Fibroblast of lung (primary cell): Measurements from ENCODE around the gene RAPGEF4. TPM values are rescaled to one million over a fixed set of nuclear protein-coding genes. Genes with fewer than 3 reads are reported as not detected.

ENCODE experiments used
- DNase-seq, 2 donors: peaks; one replicate each; pipeline versions ENCODE4 v3.0.0 to v3.0.0-alpha.2; 2010; ENCODE audit warnings: low read depth in 2 of 2
- H2AFZ ChIP-seq: 2 replicates; pipeline ENCODE4 v1.5.1; 2012; ENCODE audit warnings: low read length, control low read depth, inconsistent platforms
- H3K27ac ChIP-seq: 2 replicates; pipeline ENCODE4 v1.5.1; 2011; ENCODE audit warnings: low read length, control low read depth; ENCODE audit not compliant: insufficient read depth
- H3K27me3 ChIP-seq: 2 replicates; pipeline ENCODE4 v1.5.1; 2011; ENCODE audit warnings: mild to moderate bottlenecking, low read length; ENCODE audit not compliant: control insufficient read depth, insufficient read depth
- H3K36me3 ChIP-seq: 2 replicates; pipeline ENCODE4 v1.5.1; 2011; ENCODE audit warnings: low read length; ENCODE audit not compliant: control insufficient read depth, insufficient read depth
- H3K4me1 ChIP-seq: 2 replicates; pipeline ENCODE4 v1.5.1; 2011; ENCODE audit warnings: low read length; ENCODE audit not compliant: control insufficient read depth, insufficient read depth; ENCODE audit errors: extremely low read depth
- H3K4me2 ChIP-seq: 2 replicates; pipeline ENCODE4 v1.5.1; 2011; ENCODE audit warnings: low read length, control low read depth; ENCODE audit not compliant: insufficient read depth; ENCODE audit errors: extremely low read depth
- H3K4me3 ChIP-seq, 4 experiments: fragments of 200-600 bp in 1 of 4; sonication (generic) in 1 of 4; replicated peaks in 1 of 4; 2 replicates each; pipeline ENCODE4 v1.5.1; 2011 to 2016; ENCODE audit warnings: low read length in 4 of 4, low read depth in 3 of 4, mild to moderate bottlenecking in 3 of 4, control low read depth in 2 of 4, inconsistent platforms in 1 of 4, mixed read lengths in 1 of 4; ENCODE audit not compliant: insufficient read depth in 1 of 4; ENCODE audit errors: control extremely low read depth in 1 of 4
- H3K79me2 ChIP-seq: 2 replicates; pipeline ENCODE4 v1.5.1; 2012; ENCODE audit warnings: mild to moderate bottlenecking, low read length, inconsistent platforms; ENCODE audit not compliant: control insufficient read depth, insufficient read depth
- H3K9ac ChIP-seq: 2 replicates; pipeline ENCODE4 v1.5.1; 2011; ENCODE audit warnings: mild to moderate bottlenecking, low read length, control low read depth; ENCODE audit not compliant: insufficient read depth
- H3K9me3 ChIP-seq: 2 replicates; pipeline ENCODE4 v1.5.1; 2012; ENCODE audit warnings: low read depth, low read length; ENCODE audit not compliant: control insufficient read depth, insufficient read depth
- H4K20me1 ChIP-seq: 2 replicates; pipeline ENCODE4 v1.5.1; 2011; ENCODE audit warnings: low read length; ENCODE audit not compliant: control insufficient read depth, insufficient read depth; ENCODE audit errors: extremely low read depth
- EZH2 ChIP-seq: IDR thresholded peaks from 2 replicates; pipeline ENCODE4 v1.5.1; 2012; ENCODE audit warnings: low read length, control low read depth, mild to moderate bottlenecking; ENCODE audit errors: missing control alignments
- polyA plus RNA-seq, 2 donors: library from polyadenylated mRNA; depleted of rRNA in 1 of 2; stranded (reverse) in 1 of 2; unstranded in 1 of 2; fragments of >200 nt; gene quantifications; 2 replicates each; pipeline ENCODE4 v1.2.1, GENCODE V29; 2011 to 2012; ENCODE audit warnings: missing spikeins in 1 of 2
- total RNA-seq: library from RNA; depleted of rRNA; stranded (reverse); fragments of >200 nt; gene quantifications from 2 replicates; pipeline ENCODE4 v1.2.1, GENCODE V29; 2014
- TF ChIP-seq, protein P1 (sequence below), 2 donors: IDR thresholded peaks in 1 of 2; conservative IDR thresholded peaks in 1 of 2; 1 replicate in 1 of 2; 2 replicates in 1 of 2; pipeline ENCODE4 v1.5.1; 2011 to 2012; ENCODE audit warnings: low read length in 2 of 2, control low read depth in 1 of 2, inconsistent platforms in 1 of 2, low read depth in 1 of 2, mild to moderate bottlenecking in 1 of 2

Gene RAPGEF4
- total and polyA plus RNA-seq, 2 donors (not counting 1 experiment from before 2014, with no cell fraction given) = 0.51 to 3.0 TPM

DNA sequence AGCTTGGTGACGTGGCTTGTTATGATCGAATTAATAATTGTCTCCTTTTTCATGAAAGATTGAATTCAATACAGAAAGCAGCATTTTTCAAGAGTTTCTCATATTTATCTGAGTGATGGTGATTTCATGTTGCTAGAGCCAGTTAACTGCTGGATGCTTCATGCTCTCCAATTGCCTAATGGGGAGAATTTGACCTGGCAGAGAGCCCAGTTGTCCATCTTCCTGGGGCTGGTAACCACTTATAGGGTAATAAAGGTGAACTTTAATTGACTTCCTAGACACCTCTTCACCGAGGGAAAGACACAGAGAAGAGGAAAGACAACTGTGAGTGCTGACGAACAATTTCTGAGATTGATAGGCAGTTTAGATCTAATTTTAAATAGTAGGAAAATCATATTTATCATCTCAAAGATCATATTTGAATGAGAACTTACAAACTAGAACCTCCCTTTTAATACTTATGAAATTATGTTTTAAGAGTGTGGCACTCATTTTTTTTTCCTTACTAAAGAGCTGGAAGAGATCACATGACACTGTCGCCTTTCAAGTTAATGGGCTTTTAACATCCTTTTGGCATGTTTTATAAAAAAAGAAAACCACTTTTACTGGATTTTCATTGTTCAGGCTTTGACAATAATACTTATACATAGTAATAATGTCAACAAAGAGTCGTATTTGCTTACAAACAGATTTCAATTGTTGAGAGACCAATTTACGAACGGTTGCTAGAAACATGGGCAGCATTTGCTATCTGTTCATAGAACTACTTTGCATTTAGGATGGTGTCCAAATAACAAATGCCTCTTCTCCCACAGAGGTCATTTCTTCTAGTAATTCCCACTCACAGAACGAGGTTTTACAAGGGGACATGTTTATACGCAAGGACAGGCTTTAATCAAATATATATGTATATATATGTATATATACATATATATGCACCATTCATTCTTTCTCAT lies 153.3 kb downstream of the RAPGEF4 start:
- TF ChIP-seq, protein P1, sequence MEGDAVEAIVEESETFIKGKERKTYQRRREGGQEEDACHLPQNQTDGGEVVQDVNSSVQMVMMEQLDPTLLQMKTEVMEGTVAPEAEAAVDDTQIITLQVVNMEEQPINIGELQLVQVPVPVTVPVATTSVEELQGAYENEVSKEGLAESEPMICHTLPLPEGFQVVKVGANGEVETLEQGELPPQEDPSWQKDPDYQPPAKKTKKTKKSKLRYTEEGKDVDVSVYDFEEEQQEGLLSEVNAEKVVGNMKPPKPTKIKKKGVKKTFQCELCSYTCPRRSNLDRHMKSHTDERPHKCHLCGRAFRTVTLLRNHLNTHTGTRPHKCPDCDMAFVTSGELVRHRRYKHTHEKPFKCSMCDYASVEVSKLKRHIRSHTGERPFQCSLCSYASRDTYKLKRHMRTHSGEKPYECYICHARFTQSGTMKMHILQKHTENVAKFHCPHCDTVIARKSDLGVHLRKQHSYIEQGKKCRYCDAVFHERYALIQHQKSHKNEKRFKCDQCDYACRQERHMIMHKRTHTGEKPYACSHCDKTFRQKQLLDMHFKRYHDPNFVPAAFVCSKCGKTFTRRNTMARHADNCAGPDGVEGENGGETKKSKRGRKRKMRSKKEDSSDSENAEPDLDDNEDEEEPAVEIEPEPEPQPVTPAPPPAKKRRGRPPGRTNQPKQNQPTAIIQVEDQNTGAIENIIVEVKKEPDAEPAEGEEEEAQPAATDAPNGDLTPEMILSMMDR (conservative IDR thresholded peaks at IDR 0.05 in 1 of 2, IDR thresholded peaks at IDR 0.05 in 1 of 2; ENCODE audit: low read depth in 1 of 2, low read length in 2 of 2) = no peak
- TF ChIP-seq EZH2 = no peak
- no peaks in the 10 kb centered on the region for H3K4me1 ChIP-seq

DNA sequence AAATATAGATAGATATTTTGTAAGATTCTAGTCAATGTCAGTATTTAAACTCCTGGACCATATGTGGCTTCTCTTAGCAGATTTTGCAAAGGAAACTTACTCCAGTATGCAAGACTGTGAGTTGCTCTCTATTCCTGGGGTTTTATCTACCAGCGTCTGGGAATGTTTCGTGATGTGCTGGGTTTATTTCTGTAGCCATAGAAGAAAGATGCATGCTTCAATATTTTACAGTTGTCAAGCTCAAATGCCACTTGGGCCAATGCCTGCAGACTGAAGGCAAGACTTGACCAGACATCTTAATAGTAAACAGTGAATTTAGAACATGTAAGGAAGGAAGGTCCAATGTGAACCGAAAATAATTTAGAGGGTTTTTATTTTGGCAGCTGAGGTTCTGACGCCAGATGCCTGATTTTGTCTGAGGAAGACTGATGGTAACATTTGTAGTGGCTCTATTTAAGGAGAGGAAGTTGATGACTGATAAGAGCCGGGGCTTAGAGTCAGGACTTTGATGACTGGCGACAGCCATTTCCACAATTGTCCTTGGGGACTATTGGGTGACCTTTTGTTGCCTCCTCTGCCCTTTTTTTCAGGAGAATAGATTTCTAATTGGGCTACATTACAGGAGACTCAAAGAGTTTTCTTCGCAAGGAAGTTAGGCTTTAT lies 154.3 kb downstream of the RAPGEF4 start:
- Histone ChIP-seq H4K20me1 (no peaks in the 10 kb centered on the region), H3K4me2 (no peak overlapping the region), H3K4me3 (no peak overlapping the region), H3K9me3 (no peaks in the 10 kb centered on the region), H3K79me2 (no peaks in the 10 kb centered on the region), H3K27ac (no peak overlapping the region), H2AFZ (no peak overlapping the region), H3K4me1 (no peaks in the 10 kb centered on the region), H3K9ac (no peak overlapping the region), H3K27me3 (peaks cover 12% of the 10 kb centered on the region), H3K36me3 (no peaks in the 10 kb centered on the region)
- no peak for DNase-seq
- TF ChIP-seq EZH2 = no peak
- TF ChIP-seq, protein P1 (conservative IDR thresholded peaks at IDR 0.05 in 1 of 2, IDR thresholded peaks at IDR 0.05 in 1 of 2; ENCODE audit: low read depth in 1 of 2, low read length in 2 of 2) = no peak

More for the DNA sequence above, 153.3 kb downstream of the RAPGEF4 start:
- H3K4me3 ChIP-seq = no peak overlapping the region
- H3K27me3 ChIP-seq = peaks cover 12% of the 10 kb centered on the region
- H3K9me3 ChIP-seq = no peaks in the 10 kb centered on the region
- no peak overlapping the region for H3K4me2 ChIP-seq
- DNase-seq = no peak
- no peak overlapping the region for H3K27ac ChIP-seq
- H2AFZ ChIP-seq = no peak overlapping the region
- no peaks in the 10 kb centered on the region for H3K79me2 ChIP-seq
- H3K36me3 ChIP-seq = no peaks in the 10 kb centered on the region
- no peaks in the 10 kb centered on the region for H4K20me1 ChIP-seq
- H3K9ac ChIP-seq = no peak overlapping the region

DNA sequence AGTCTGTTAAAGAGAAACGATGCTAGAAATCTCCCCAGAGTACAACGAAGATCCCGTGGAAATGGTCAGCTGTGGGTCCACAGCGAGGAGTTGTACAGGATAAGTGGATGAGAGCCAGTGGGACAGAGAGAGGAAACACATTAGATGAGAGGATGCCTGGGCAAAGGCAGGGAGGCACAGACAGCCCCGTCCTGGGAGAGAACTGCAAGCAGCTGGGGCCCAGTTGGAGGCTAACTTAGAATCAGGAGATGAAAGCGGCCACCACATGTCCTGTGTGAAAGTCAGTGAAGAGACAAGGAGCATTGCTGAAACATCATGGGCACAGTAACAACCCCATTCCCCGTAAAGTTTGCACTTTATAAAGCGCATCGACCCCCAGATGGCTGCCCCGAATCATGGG lies 157.5 kb downstream of the RAPGEF4 start:
- no peaks in the 10 kb centered on the region for H3K79me2 ChIP-seq
- H2AFZ ChIP-seq = no peak overlapping the region
- no peaks in the 10 kb centered on the region for H4K20me1 ChIP-seq
- no peak overlapping the region for H3K27ac ChIP-seq
- no peaks in the 10 kb centered on the region for H3K4me1 ChIP-seq
- H3K9me3 ChIP-seq = no peaks in the 10 kb centered on the region
- no peak overlapping the region for H3K4me3 ChIP-seq
- peaks cover 14% of the 10 kb centered on the region for H3K27me3 ChIP-seq
- TF ChIP-seq, protein P1 (conservative IDR thresholded peaks at IDR 0.05 in 1 of 2, IDR thresholded peaks at IDR 0.05 in 1 of 2; ENCODE audit: low read depth in 1 of 2, low read length in 2 of 2) = no peak
- no peak for TF ChIP-seq EZH2
- no peak overlapping the region for H3K4me2 ChIP-seq
- no peak for DNase-seq
- no peak overlapping the region for H3K9ac ChIP-seq
- H3K36me3 ChIP-seq = no peaks in the 10 kb centered on the region
